H9 (cell line): ENCODE results near the gene USP17L27. TPM values are rescaled to one million over a fixed set of nuclear protein-coding genes. Genes with fewer than 3 reads are reported as not detected.
"Not testable (repeated sequence)": the region's sequence is repeated elsewhere in the genome, so short reads cannot be mapped to it uniquely, and the experiment has no call there.

Experiments
- DNase-seq: peaks from one replicate; pipeline ENCODE4 v3.0.0-alpha.2; 2017
- H2AFZ ChIP-seq: one replicate; pipeline ENCODE4 v1.6.1; 2013; ENCODE audit warnings: mild to moderate bottlenecking, low read length, control low read depth, moderate library complexity
- H2AK5ac ChIP-seq: 2 replicates; pipeline ENCODE4 v1.6.1; 2013; ENCODE audit warnings: low read length, control low read depth, mixed read lengths; ENCODE audit not compliant: insufficient read length
- H2BK120ac ChIP-seq: one replicate; pipeline ENCODE4 v1.6.1; 2013; ENCODE audit warnings: low read depth, mild to moderate bottlenecking, low read length, control low read depth, inconsistent platforms; ENCODE audit not compliant: poor library complexity, severe bottlenecking
- H2BK12ac ChIP-seq: 2 replicates; pipeline ENCODE4 v1.6.1; 2013; ENCODE audit warnings: low read length, control low read depth, mixed read lengths, low read depth; ENCODE audit not compliant: insufficient read length
- H2BK15ac ChIP-seq: 2 replicates; pipeline ENCODE4 v1.6.1; 2013; ENCODE audit warnings: low read depth, low read length, control low read depth
- H2BK20ac ChIP-seq: one replicate; pipeline ENCODE4 v1.6.1; 2013; ENCODE audit warnings: low read depth, mild to moderate bottlenecking, low read length, control low read depth, inconsistent platforms; ENCODE audit not compliant: poor library complexity, severe bottlenecking
- H2BK5ac ChIP-seq: 2 replicates; pipeline ENCODE4 v1.6.1; 2013; ENCODE audit warnings: low read length, control low read depth, mixed read lengths; ENCODE audit not compliant: insufficient read length
- H3K14ac ChIP-seq: 2 replicates; pipeline ENCODE4 v1.6.1; 2013; ENCODE audit warnings: low read length, control low read depth; ENCODE audit not compliant: insufficient read depth
- H3K18ac ChIP-seq: 2 replicates; pipeline ENCODE4 v1.6.1; 2013; ENCODE audit warnings: low read depth, mild to moderate bottlenecking, mixed read lengths, low read length, control low read depth; ENCODE audit not compliant: insufficient read length
- H3K23ac ChIP-seq: 2 replicates; pipeline ENCODE4 v1.6.1; 2013; ENCODE audit warnings: low read length, control low read depth, mixed read lengths, low read depth; ENCODE audit not compliant: insufficient read length
- H3K23me2 ChIP-seq: 2 replicates; pipeline ENCODE4 v1.6.1; 2013; ENCODE audit warnings: low read depth, mild to moderate bottlenecking, mixed read lengths, low read length, control low read depth; ENCODE audit not compliant: insufficient read length, poor library complexity, severe bottlenecking
- H3K27ac ChIP-seq: 2 replicates; pipeline ENCODE4 v1.5.1; 2013; ENCODE audit warnings: low read length, control low read depth, mixed read lengths, low read depth; ENCODE audit not compliant: insufficient read length
- H3K27me3 ChIP-seq: 2 replicates; pipeline ENCODE4 v1.6.1; 2013; ENCODE audit warnings: low read length, control low read depth, inconsistent platforms; ENCODE audit not compliant: insufficient read depth
- H3K4ac ChIP-seq: 2 replicates; pipeline ENCODE4 v1.6.1; 2013; ENCODE audit warnings: low read depth, mild to moderate bottlenecking, control low read depth, inconsistent platforms, low read length, moderate library complexity
- H3K4me1 ChIP-seq: 2 replicates; pipeline ENCODE4 v1.6.1; 2013; ENCODE audit warnings: low read length, control low read depth, inconsistent platforms; ENCODE audit not compliant: insufficient read depth
- H3K4me2 ChIP-seq: 2 replicates; pipeline ENCODE4 v1.6.1; 2013; ENCODE audit warnings: low read length, control low read depth, mixed read lengths; ENCODE audit not compliant: insufficient read length, insufficient read depth
- H3K56ac ChIP-seq: 2 replicates; pipeline ENCODE4 v1.6.1; 2013; ENCODE audit warnings: low read depth, mild to moderate bottlenecking, mixed read lengths, low read length, control low read depth; ENCODE audit not compliant: insufficient read length
- H3K79me1 ChIP-seq: 2 replicates; pipeline ENCODE4 v1.6.1; 2013; ENCODE audit warnings: low read depth, mild to moderate bottlenecking, moderate library complexity, low read length, control low read depth, inconsistent platforms; ENCODE audit not compliant: insufficient read depth, poor library complexity, severe bottlenecking
- H3K79me2 ChIP-seq: 2 replicates; pipeline ENCODE4 v1.6.1; 2013; ENCODE audit warnings: low read length, control low read depth, inconsistent platforms; ENCODE audit not compliant: insufficient read depth
- H3K9ac ChIP-seq: 2 replicates; pipeline ENCODE4 v1.6.1; 2013; ENCODE audit warnings: low read length, control low read depth, mixed read lengths; ENCODE audit not compliant: insufficient read length; ENCODE audit errors: extremely low read depth
- H3K9me3 ChIP-seq: one replicate; pipeline ENCODE4 v1.6.1; 2013; ENCODE audit warnings: low read depth, low read length, inconsistent platforms; ENCODE audit not compliant: control insufficient read depth
- H3T11ph ChIP-seq: one replicate; pipeline ENCODE4 v1.6.1; 2013; ENCODE audit warnings: mild to moderate bottlenecking, low read length, control low read depth, inconsistent platforms
- H4K20me1 ChIP-seq: one replicate; pipeline ENCODE4 v1.6.1; 2013; ENCODE audit not compliant: control insufficient read depth, insufficient read length, insufficient read depth
- H4K5ac ChIP-seq: 2 replicates; pipeline ENCODE4 v1.6.1; 2013; ENCODE audit warnings: low read depth, mild to moderate bottlenecking, mixed read lengths, low read length, control low read depth; ENCODE audit not compliant: insufficient read length
- H4K8ac ChIP-seq: replicated peaks from 2 replicates; pipeline ENCODE4 v1.6.1; 2013; ENCODE audit warnings: low read length, control low read depth, mixed read lengths, low read depth; ENCODE audit not compliant: insufficient read length
- H4K91ac ChIP-seq: 2 replicates; pipeline ENCODE4 v1.6.1; 2013; ENCODE audit warnings: low read depth, mild to moderate bottlenecking, moderate library complexity, mixed read lengths, low read length, control low read depth; ENCODE audit not compliant: insufficient read length
- H3K27ac Mint-ChIP-seq, 3 experiments: 2 replicates in 2 of 3; 3 replicates in 1 of 3; pipeline ENCODE4 v1.8.0; 2020 to 2021; ENCODE audit warnings: mixed read lengths in 3 of 3, mild to moderate bottlenecking in 1 of 3, moderate library complexity in 1 of 3
- H3K27me3 Mint-ChIP-seq: 2 replicates; pipeline ENCODE4 v1.8.0; 2021; ENCODE audit warnings: low read depth, mild to moderate bottlenecking, moderate library complexity, mixed read lengths
- H3K36me3 Mint-ChIP-seq, 3 experiments: 2 replicates in 2 of 3; 3 replicates in 1 of 3; pipeline ENCODE4 v1.8.0; 2020 to 2021; ENCODE audit warnings: low read depth in 3 of 3, mixed read lengths in 3 of 3; ENCODE audit not compliant: insufficient read depth in 1 of 3
- H3K4me1 Mint-ChIP-seq, 2 experiments: 2 replicates each; pipeline ENCODE4 v1.8.0; 2020; ENCODE audit warnings: mixed read lengths in 2 of 2
- H3K4me3 Mint-ChIP-seq, 2 experiments: 2 replicates in 1 of 2; 3 replicates in 1 of 2; pipeline ENCODE4 v1.8.0; 2020 to 2021; ENCODE audit warnings: mild to moderate bottlenecking in 2 of 2, mixed read lengths in 2 of 2, moderate library complexity in 1 of 2
- H3K9me3 Mint-ChIP-seq, 2 experiments: 2 replicates in 1 of 2; 3 replicates in 1 of 2; pipeline ENCODE4 v1.8.0; 2020; ENCODE audit warnings: mild to moderate bottlenecking in 2 of 2, mixed read lengths in 2 of 2, moderate library complexity in 1 of 2
- WGBS: extraction: QIAGEN DNeasy Blood & Tissue Kit; methylation state at CpG from one replicate; pipeline ENCODE4 v1.1.7; 2013; ENCODE audit warnings: missing lambda C conversion rate, low lambda C conversion rate, mixed read lengths; ENCODE audit not compliant: insufficient read length; ENCODE audit errors: extremely low coverage; 5-methylcytosine and 5-hydroxymethylcytosine counted together
- total RNA-seq: library from RNA; stranded (reverse); gene quantifications from 2 replicates; pipeline ENCODE4 v1.2.1, GENCODE V29; 2021

The USP17L27 gene
- total RNA-seq, 1 experiment from 2014 or later: not detected

DNA sequence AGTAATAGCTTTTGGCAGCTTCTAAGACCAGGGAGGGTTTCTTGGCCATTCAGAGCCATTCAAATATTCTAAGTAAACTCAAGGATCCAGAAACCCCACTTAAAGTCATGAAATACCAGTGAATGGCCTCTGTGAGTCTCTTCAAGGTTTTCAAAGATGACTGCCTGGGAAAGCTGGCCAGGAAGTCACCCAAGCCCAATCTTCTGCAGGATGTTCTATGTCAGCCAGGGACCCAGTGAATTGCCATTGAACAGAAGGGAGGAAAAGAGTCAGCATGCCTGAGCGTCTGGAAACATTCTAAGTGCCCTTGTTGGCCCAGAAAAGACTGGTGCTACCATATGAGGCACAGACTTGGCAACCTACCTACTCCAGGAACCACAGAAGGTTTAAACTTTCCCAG lies 35.9 kb downstream of the USP17L27 start:
- not testable (repeated sequence) for H2AK5ac ChIP-seq, H3K23ac ChIP-seq, H4K8ac ChIP-seq, H3K79me2 ChIP-seq, H3T11ph ChIP-seq, H3K9ac ChIP-seq, H3K27ac Mint-ChIP-seq, H3K79me1 ChIP-seq, H2AFZ ChIP-seq, DNase-seq, H3K27ac ChIP-seq, H3K4me1 Mint-ChIP-seq, H4K20me1 ChIP-seq, H3K27me3 ChIP-seq, H3K36me3 Mint-ChIP-seq, H2BK120ac ChIP-seq, H3K14ac ChIP-seq, H3K4me3 Mint-ChIP-seq, H3K56ac ChIP-seq, H3K9me3 ChIP-seq, H3K27me3 Mint-ChIP-seq, H4K5ac ChIP-seq, H3K4ac ChIP-seq, H3K23me2 ChIP-seq, H4K91ac ChIP-seq, H2BK12ac ChIP-seq, H2BK5ac ChIP-seq, H2BK15ac ChIP-seq, H2BK20ac ChIP-seq, H3K4me2 ChIP-seq, H3K4me1 ChIP-seq, H3K18ac ChIP-seq
- H3K9me3 Mint-ChIP-seq: peaks cover 24 to 34% of the 10 kb centered on the region in 2 experiments
- WGBS: no CpG with 5 or more reads among the region's 1 CpG
